A673 (cell line): ENCODE results near the gene ARMC12. TPM values are rescaled to one million over a fixed set of nuclear protein-coding genes. Genes with fewer than 3 reads are reported as not detected.

ENCODE experiments used
- BruUV-seq: library from RNA; stranded (reverse); fragments of 400-500 nt; replicated peaks from 2 replicates; lab custom pipeline; 2021; lab: Mats Ljungman, UMichigan
- CTCF ChIA-PET: fragments of 300-600 bp; sonication (Branson Sonifier 250); formaldehyde crosslinking; loops from one replicate; lab custom pipeline; 2022; ENCODE audit warnings: antibody characterized with exemption; lab: Charles Lee
- POLR2A ChIA-PET: fragments of 300-600 bp; sonication (Branson Sonifier 250); formaldehyde crosslinking; loops from one replicate; lab custom pipeline; 2022; ENCODE audit warnings: antibody characterized with exemption; ENCODE audit not compliant: low non-redundant PET; lab: Charles Lee
- DNase-seq: peaks from one replicate; pipeline ENCODE4 v3.0.0-alpha.2; 2015; ENCODE audit warnings: low spot score
- H3K27ac ChIP-seq: fragments of 200-600 bp; sonication (generic); 2 replicates; pipeline ENCODE4 v1.5.1; 2016; ENCODE audit warnings: mixed run types, low read depth, mild to moderate bottlenecking, mixed read lengths, antibody characterized with exemption, low read length; ENCODE audit not compliant: poor library complexity, severe bottlenecking
- H3K27me3 ChIP-seq: fragments of 200-600 bp; sonication (generic); replicated peaks from 2 replicates; pipeline ENCODE4 v1.6.1; 2017; ENCODE audit warnings: mixed run types, low read depth, mild to moderate bottlenecking, mixed read lengths, antibody characterized with exemption, low read length; ENCODE audit not compliant: insufficient read depth, poor library complexity
- H3K36me3 ChIP-seq: fragments of 200-600 bp; sonication (generic); 2 replicates; pipeline ENCODE4 v1.6.1; 2016; ENCODE audit warnings: mixed run types, mild to moderate bottlenecking, mixed read lengths, antibody characterized with exemption, low read length; ENCODE audit not compliant: insufficient read depth, poor library complexity, severe bottlenecking
- H3K4me1 ChIP-seq: fragments of 200-600 bp; sonication (generic); 2 replicates; pipeline ENCODE4 v1.6.1; 2017; ENCODE audit warnings: mixed run types, mild to moderate bottlenecking, mixed read lengths, antibody characterized with exemption, low read length; ENCODE audit not compliant: insufficient read depth, poor library complexity, severe bottlenecking
- H3K4me3 ChIP-seq: fragments of 200-600 bp; sonication (generic); 2 replicates; pipeline ENCODE4 v1.5.1; 2016; ENCODE audit warnings: low read depth, mixed run types, mild to moderate bottlenecking, mixed read lengths, low read length; ENCODE audit not compliant: poor library complexity, severe bottlenecking
- H3K9me3 ChIP-seq: fragments of 200-600 bp; sonication (generic); 2 replicates; pipeline ENCODE4 v1.6.1; 2016; ENCODE audit warnings: mixed run types, low read depth, mild to moderate bottlenecking, mixed read lengths, antibody characterized with exemption, low read length; ENCODE audit not compliant: poor library complexity, severe bottlenecking
- CTCF ChIP-seq: fragments of 300-800, 200-600 bp; sonication (generic); conservative IDR thresholded peaks from 2 replicates; pipeline ENCODE4 v1.5.1; 2017; ENCODE audit warnings: low read depth, mild to moderate bottlenecking, antibody characterized with exemption, low read length, moderate library complexity, mixed read lengths
- EZH2 ChIP-seq: fragments of 200-600 bp; sonication (generic); IDR thresholded peaks from 2 replicates; pipeline ENCODE4 v1.6.1; 2017; ENCODE audit warnings: borderline replicate concordance, low read depth, mild to moderate bottlenecking, mixed read lengths, antibody characterized with exemption, low read length; ENCODE audit not compliant: poor library complexity, severe bottlenecking
- intact Hi-C: fragments of 100-400 bp; cut with micrococcal nuclease; formaldehyde crosslinking; loops from one replicate; pipeline ENCODE4 v1.10.0; 2022; ENCODE audit not compliant: unreplicated experiment
- total RNA-seq: library from RNA; stranded (reverse); gene quantifications from 2 replicates; pipeline ENCODE4 v1.2.3, GENCODE V29; 2021

The ARMC12 gene
- total RNA-seq, 1 experiment from 2014 or later: 1.0 TPM

GRCh38 chr6:35725721-35726438 is 11.0 kb upstream of the ARMC12 start:
- Histone ChIP-seq H3K4me3 (no peak overlapping the region), H3K36me3 (no peaks in the 10 kb centered on the region), H3K4me1 (peaks cover 33% of the 10 kb centered on the region), H3K27me3 (no peaks in the 10 kb centered on the region), H3K9me3 (no peaks in the 10 kb centered on the region), H3K27ac (no peak overlapping the region)
- ChIA-PET POLR2A (no interaction called here), CTCF (no interaction called here)
- TF ChIP-seq CTCF: no peak
- TF ChIP-seq EZH2: no peak
- intact Hi-C loops: loop anchor here (2.0 kb wide), 1 partner anchor 37 kb away; the partner anchor contains the start of gene FKBP5
- DNase-seq: no peak
- BruUV-seq: no TSS peak

GRCh38 chr6:35727231-35727934 is 9.4 kb upstream of the ARMC12 start:
- DNase-seq: peak; percentile 85
- Histone ChIP-seq H3K9me3 (no peaks in the 10 kb centered on the region), H3K27me3 (no peaks in the 10 kb centered on the region), H3K36me3 (no peaks in the 10 kb centered on the region), H3K27ac (peak overlapping the region; percentile 90), H3K4me1 (peaks cover 38% of the 10 kb centered on the region), H3K4me3 (peak overlapping the region; percentile 71)
- BruUV-seq: no TSS peak
- ChIA-PET CTCF (interaction anchor here (0.6 to 1.7 kb wide), 2 partner anchors 10 to 205 kb away, joined by 3 to 5 read pairs; partner anchors contain the start of gene ARMC12), POLR2A (interaction anchor here (0.6 kb wide), 2 partner anchors 44 to 135 kb away, joined by 3 to 9 read pairs; no protein-coding TSS in a partner anchor)
- TF ChIP-seq EZH2: no peak
- no peak for TF ChIP-seq CTCF
- intact Hi-C loops: loop anchor here (2.0 kb wide), 1 partner anchor 39 kb away; the partner anchor contains the start of gene FKBP5

- Histone ChIP-seq H3K27me3 (no peaks in the 10 kb centered on the region), H3K9me3 (no peaks in the 10 kb centered on the region), H3K4me3 (peak overlapping the region; percentile 71), H3K36me3 (no peaks in the 10 kb centered on the region), H3K4me1 (peaks cover 45% of the 10 kb centered on the region), H3K27ac (peak overlapping the region; percentile 90)
- BruUV-seq: no TSS peak
- CTCF ChIA-PET: interaction anchor here (0.6 to 1.7 kb wide), 2 partner anchors 9 to 206 kb away, joined by 3 to 5 read pairs; partner anchors contain the start of gene ARMC12
- TF ChIP-seq CTCF: no peak
- no peak for TF ChIP-seq EZH2
- POLR2A ChIA-PET: interaction anchor here (0.6 kb wide), 1 partner anchor 45 kb away, joined by 9 read pairs; no protein-coding TSS in a partner anchor
- DNase-seq: peak; percentile 86
- intact Hi-C loops: loop anchor here (2.0 kb wide), 1 partner anchor 39 kb away; the partner anchor contains the start of gene FKBP5
Observed at GRCh38 chr6:35727935-35728682, 8.7 kb upstream of the ARMC12 start.
